K562 (cell line): ENCODE measurements around the gene UBXN10.
A peak's percentile ranks its signal among the peaks of the same experiment; 100 is the strongest.

Source experiments
- CTCF ChIP-seq, 3 experiments: IDR thresholded peaks in 2 of 3; conservative IDR thresholded peaks in 1 of 3; 2 replicates each; pipeline ENCODE4 v1.5.1; 2011 to 2012; ENCODE audit warnings: low read length in 3 of 3, mild to moderate bottlenecking in 3 of 3, control low read depth in 2 of 3, improper control_type of control experiment in 1 of 3, inconsistent platforms in 1 of 3, low read depth in 1 of 3, mixed read lengths in 1 of 3, moderate library complexity in 1 of 3; ENCODE audit not compliant: insufficient read depth in 2 of 3
- E2F4 ChIP-seq: sonication (generic); formaldehyde crosslinking; IDR thresholded peaks from 2 replicates; pipeline ENCODE4 v1.8.0; 2022; ENCODE audit warnings: mild to moderate bottlenecking, low read depth, missing genetic modification reagents
- E2F5 ChIP-seq: sonication (generic); formaldehyde crosslinking; IDR thresholded peaks from 2 replicates; pipeline ENCODE4 v1.8.0; 2022; ENCODE audit warnings: mild to moderate bottlenecking, missing genetic modification reagents
- ESRRA ChIP-seq: fragments of 450-650 bp; IDR thresholded peaks from 2 replicates; pipeline ENCODE4 v1.6.1; 2014; ENCODE audit warnings: low read depth, mild to moderate bottlenecking, moderate library complexity, borderline replicate concordance
- GTF2F1 ChIP-seq: IDR thresholded peaks from 2 replicates; pipeline ENCODE4 v1.6.1; 2011; ENCODE audit warnings: low read depth, low read length, improper control_type of control experiment
- JUN ChIP-seq, 2 experiments: sonication (generic) in 1 of 2; formaldehyde crosslinking in 1 of 2; IDR thresholded peaks; 2 replicates each; pipeline versions ENCODE4 v1.6.1 to v1.8.0; 2012 to 2022; ENCODE audit warnings: borderline replicate concordance in 2 of 2, mild to moderate bottlenecking in 2 of 2, improper control_type of control experiment in 1 of 2, low read depth in 1 of 2, low read length in 1 of 2, missing genetic modification reagents in 1 of 2
- MCM3 ChIP-seq: fragments of 450-650 bp; IDR thresholded peaks from 2 replicates; pipeline ENCODE4 v1.6.1; 2016
- MIER1 ChIP-seq: fragments of 450-650 bp; IDR thresholded peaks from 2 replicates; pipeline ENCODE4 v1.6.1; 2016; ENCODE audit warnings: antibody characterized with exemption, mild to moderate bottlenecking, low read depth
- NFIC ChIP-seq: fragments of 450-650 bp; IDR thresholded peaks from 2 replicates; pipeline ENCODE4 v1.6.1; 2017; ENCODE audit warnings: mild to moderate bottlenecking, inconsistent platforms
- PBX2 ChIP-seq, 2 experiments: IDR thresholded peaks in 1 of 2; conservative IDR thresholded peaks in 1 of 2; 2 replicates each; pipeline ENCODE4 v1.6.1; 2016; ENCODE audit warnings: low read depth in 2 of 2, mild to moderate bottlenecking in 1 of 2, missing compliant biosample characterization in 1 of 2, missing genetic modification characterization in 1 of 2, moderate library complexity in 1 of 2
- POLR2A ChIP-seq: fragments of 450-650 bp; conservative IDR thresholded peaks from 2 replicates; pipeline ENCODE4 v1.6.1; 2016
- POLR2G ChIP-seq: fragments of 200-400 bp; formaldehyde crosslinking; IDR thresholded peaks from 2 replicates; pipeline ENCODE4 v1.6.1; 2017; ENCODE audit warnings: low read depth, mild to moderate bottlenecking, antibody characterized with exemption, low read length, moderate library complexity
- SREBF1 ChIP-seq: fragments of 150-350 bp; IDR thresholded peaks from 2 replicates; pipeline ENCODE4 v1.6.1; 2014; ENCODE audit warnings: antibody characterized with exemption, low read depth, low read length, borderline replicate concordance
- ZNF274 ChIP-seq: IDR thresholded peaks from 2 replicates; pipeline ENCODE4 v1.6.1; 2011; ENCODE audit warnings: low read depth, mild to moderate bottlenecking, low read length, moderate library complexity, borderline replicate concordance

GRCh38 chr1:20242890-20243479 is 57.1 kb downstream of the UBXN10 start:
- TF ChIP-seq JUN (IDR thresholded peaks at IDR 0.05; ENCODE audit: borderline replicate concordance, low read depth, low read length) (no peak), JUN (CRISPR knock-in tag; IDR thresholded peaks at IDR 0.05; ENCODE audit: borderline replicate concordance) (no peak), ESRRA (no peak), MCM3 (no peak), SREBF1 (no peak), POLR2A (no peak), ZNF274 (no peak), MIER1 (no peak), NFIC (no peak), POLR2G (no peak), CTCF (IDR thresholded peaks at IDR 0.05 in 2 of 3, conservative IDR thresholded peaks at IDR 0.05 in 1 of 3; ENCODE audit: insufficient read depth in 2 of 3, low read depth in 1 of 3, low read length in 3 of 3) (peak in 2 of 3 experiments; percentile 26 to 38; a peak in 3 of 6 replicates), GTF2F1 (no peak), PBX2 (CRISPR knock-in tag; IDR thresholded peaks at IDR 0.05; ENCODE audit: low read depth) (no peak), PBX2 (tag; conservative IDR thresholded peaks at IDR 0.05; ENCODE audit: low read depth) (no peak), E2F5 (CRISPR knock-in tag) (no peak), E2F4 (no peak)
